MCF 10A (cell line): ENCODE measurements around the gene MGST1. TPM values are rescaled to one million over a fixed set of nuclear protein-coding genes. Genes with fewer than 3 reads are reported as not detected.
A peak's percentile ranks its signal among the peaks of the same experiment; 100 is the strongest.

Experiments used
- BruUV-seq: library from RNA; stranded (reverse); fragments of 400-500 nt; replicated peaks from 2 replicates; lab custom pipeline; 2021; lab: Mats Ljungman, UMichigan
- CTCF ChIA-PET: fragments of 300-600 bp; sonication (Branson Sonifier 250); formaldehyde crosslinking; extraction: SDS; loops from one replicate; lab custom pipeline; 2021; ENCODE audit warnings: antibody characterized with exemption, inconsistent platforms; lab: Yijun Ruan, JAX
- POLR2A ChIA-PET: fragments of 300-600, 350-650 bp; sonication (Branson Sonifier 250); formaldehyde crosslinking; extraction: SDS; loops from one replicate; lab custom pipeline; 2020; ENCODE audit warnings: antibody characterized with exemption, inconsistent platforms; lab: Yijun Ruan, JAX
- DNase-seq: peaks from one replicate; pipeline ENCODE4 v3.0.0-alpha.2; 2018; ENCODE audit not compliant: unreplicated experiment
- H3K27ac Mint-ChIP-seq: one replicate; pipeline ENCODE4 v1.8.0; 2022; ENCODE audit warnings: mild to moderate bottlenecking, low read depth, mixed read lengths; ENCODE audit not compliant: unreplicated experiment
- H3K27me3 Mint-ChIP-seq: one replicate; pipeline ENCODE4 v1.8.0; 2022; ENCODE audit warnings: mixed read lengths; ENCODE audit not compliant: insufficient read depth, unreplicated experiment
- H3K36me3 Mint-ChIP-seq: one replicate; pipeline ENCODE4 v1.8.0; 2022; ENCODE audit warnings: mild to moderate bottlenecking, moderate library complexity, mixed read lengths; ENCODE audit not compliant: insufficient read depth, unreplicated experiment
- H3K4me1 Mint-ChIP-seq: one replicate; pipeline ENCODE4 v1.8.0; 2022; ENCODE audit warnings: mixed read lengths; ENCODE audit not compliant: insufficient read depth, unreplicated experiment
- H3K4me3 Mint-ChIP-seq: one replicate; pipeline ENCODE4 v1.8.0; 2022; ENCODE audit warnings: mild to moderate bottlenecking, moderate library complexity, mixed read lengths; ENCODE audit not compliant: unreplicated experiment
- H3K9me3 Mint-ChIP-seq: one replicate; pipeline ENCODE4 v1.8.0; 2022; ENCODE audit warnings: mixed read lengths; ENCODE audit not compliant: unreplicated experiment
- CTCF ChIP-seq: fragments of 200-600 bp; IDR thresholded peaks from one replicate; pipeline ENCODE4 v1.8.0; 2022; ENCODE audit warnings: antibody characterized with exemption, mild to moderate bottlenecking; ENCODE audit not compliant: unreplicated experiment
- intact Hi-C: fragments of 100-400 bp; cut with micrococcal nuclease; formaldehyde crosslinking; loops from 2 replicates; pipeline ENCODE4 v1.14.1; 2022
- total RNA-seq: library from RNA; stranded (reverse); gene quantifications from 2 replicates; pipeline ENCODE4 v1.2.3, GENCODE V29; 2022

The MGST1 gene
- total RNA-seq, 1 experiment from 2014 or later, result 375 TPM

- POLR2A ChIA-PET, result interaction anchor here (0.6 kb wide), 1 partner anchor 426 kb away, joined by 3 read pairs; no protein-coding TSS in a partner anchor
- intact Hi-C loops, result no loop called here
- peak; percentile 27 for DNase-seq
- CTCF ChIA-PET, result interaction anchor here (0.7 kb wide), 1 partner anchor 12 kb away, joined by 4 read pairs; no protein-coding TSS in a partner anchor
- no peaks in the 10 kb centered on the region for H3K4me1 Mint-ChIP-seq
- no peak overlapping the region for H3K4me3 Mint-ChIP-seq
- no peaks in the 10 kb centered on the region for H3K27me3 Mint-ChIP-seq
- peaks cover 6% of the 10 kb centered on the region for H3K9me3 Mint-ChIP-seq
- TF ChIP-seq CTCF, result no peak
- no peaks in the 10 kb centered on the region for H3K36me3 Mint-ChIP-seq
- no TSS peak for BruUV-seq
- no peak overlapping the region for H3K27ac Mint-ChIP-seq
These were observed 22.0 kb upstream of the MGST1 start for GRCh38 chr12:16325426-16325825.

GRCh38 chr12:16327963-16328362, 19.5 kb upstream of the MGST1 start:
- no TSS peak for BruUV-seq
- H3K36me3 Mint-ChIP-seq, result no peaks in the 10 kb centered on the region
- H3K4me1 Mint-ChIP-seq, result no peaks in the 10 kb centered on the region
- H3K27ac Mint-ChIP-seq, result no peak overlapping the region
- H3K4me3 Mint-ChIP-seq, result no peak overlapping the region
- CTCF ChIA-PET, result no interaction called here
- H3K27me3 Mint-ChIP-seq, result no peaks in the 10 kb centered on the region
- intact Hi-C loops, result no loop called here
- TF ChIP-seq CTCF, result no peak
- H3K9me3 Mint-ChIP-seq, result no peaks in the 10 kb centered on the region
- POLR2A ChIA-PET, result no interaction called here
- no peak for DNase-seq

- Mint-ChIP-seq H3K9me3 (no peaks in the 10 kb centered on the region), H3K27ac (no peak overlapping the region), H3K36me3 (no peaks in the 10 kb centered on the region), H3K27me3 (no peaks in the 10 kb centered on the region), H3K4me3 (no peak overlapping the region), H3K4me1 (no peaks in the 10 kb centered on the region)
- no TSS peak for BruUV-seq
- intact Hi-C loops, result no loop called here
- no peak for TF ChIP-seq CTCF
- ChIA-PET POLR2A (interaction anchor here (0.7 to 1.0 kb wide), 2 partner anchors 18 to 21 kb away, joined by 3 to 5 read pairs; partner anchors contain the start of gene MGST1), CTCF (interaction anchor here (1.0 to 1.5 kb wide), 2 partner anchors 10 to 30 kb away, joined by 4 read pairs; no protein-coding TSS in a partner anchor)
- peak; percentile 18 for DNase-seq
These were observed 17.9 kb upstream of the MGST1 start for GRCh38 chr12:16329594-16329993.

- intact Hi-C loops, result no loop called here
- Mint-ChIP-seq H3K9me3 (no peaks in the 10 kb centered on the region), H3K4me1 (no peaks in the 10 kb centered on the region), H3K27ac (no peak overlapping the region), H3K27me3 (no peaks in the 10 kb centered on the region), H3K4me3 (no peak overlapping the region), H3K36me3 (no peaks in the 10 kb centered on the region)
- TF ChIP-seq CTCF, result no peak
- ChIA-PET CTCF (interaction anchor here (0.6 to 0.7 kb wide), 2 partner anchors 45 to 163 kb away, joined by 3 read pairs; no protein-coding TSS in a partner anchor), POLR2A (interaction anchor here (0.7 to 1.1 kb wide), 2 partner anchors 12 to 29 kb away, joined by 3 to 4 read pairs; no protein-coding TSS in a partner anchor)
- no TSS peak for BruUV-seq
- no peak for DNase-seq
These were observed 16.9 kb upstream of the MGST1 start for GRCh38 chr12:16330560-16330959.
